Measurements from ENCODE around the gene HHLA2. TPM values are rescaled to one million over a fixed set of nuclear protein-coding genes. Genes with fewer than 3 reads are reported as not detected.

Gene HHLA2
- total RNA-seq, 2 donors from 2014 or later, result not detected

GRCh38 chr3:108283006-108283405 lies 13.3 kb upstream of the HHLA2 start:
- no peak overlapping the region for H3K4me3 ChIP-seq (ENCODE audit: low read length)
- DNase-seq, result no peak
- H3K9me3 Mint-ChIP-seq, result peaks cover 23% of the 10 kb centered on the region
- H3K36me3 ChIP-seq (ENCODE audit: control insufficient read depth, insufficient read depth, low read length), result no peaks in the 10 kb centered on the region
- H3K4me1 ChIP-seq (ENCODE audit: control insufficient read depth, insufficient read depth, low read length), result no peaks in the 10 kb centered on the region
- H3K9ac ChIP-seq (ENCODE audit: extremely low read depth, low read length, poor library complexity, severe bottlenecking), result no peak overlapping the region
- WGBS, 2 experiments (ENCODE audit: insufficient coverage in 1 of 2, insufficient read length in 1 of 2), result 67 to 79% methylated on average over 1 of the region's 1 CpG
- H3K9me3 ChIP-seq (ENCODE audit: control insufficient read depth, low read length), result peaks cover 17% of the 10 kb centered on the region
- H3K4me1 Mint-ChIP-seq, result no peaks in the 10 kb centered on the region
- TF ChIP-seq, protein P1, sequence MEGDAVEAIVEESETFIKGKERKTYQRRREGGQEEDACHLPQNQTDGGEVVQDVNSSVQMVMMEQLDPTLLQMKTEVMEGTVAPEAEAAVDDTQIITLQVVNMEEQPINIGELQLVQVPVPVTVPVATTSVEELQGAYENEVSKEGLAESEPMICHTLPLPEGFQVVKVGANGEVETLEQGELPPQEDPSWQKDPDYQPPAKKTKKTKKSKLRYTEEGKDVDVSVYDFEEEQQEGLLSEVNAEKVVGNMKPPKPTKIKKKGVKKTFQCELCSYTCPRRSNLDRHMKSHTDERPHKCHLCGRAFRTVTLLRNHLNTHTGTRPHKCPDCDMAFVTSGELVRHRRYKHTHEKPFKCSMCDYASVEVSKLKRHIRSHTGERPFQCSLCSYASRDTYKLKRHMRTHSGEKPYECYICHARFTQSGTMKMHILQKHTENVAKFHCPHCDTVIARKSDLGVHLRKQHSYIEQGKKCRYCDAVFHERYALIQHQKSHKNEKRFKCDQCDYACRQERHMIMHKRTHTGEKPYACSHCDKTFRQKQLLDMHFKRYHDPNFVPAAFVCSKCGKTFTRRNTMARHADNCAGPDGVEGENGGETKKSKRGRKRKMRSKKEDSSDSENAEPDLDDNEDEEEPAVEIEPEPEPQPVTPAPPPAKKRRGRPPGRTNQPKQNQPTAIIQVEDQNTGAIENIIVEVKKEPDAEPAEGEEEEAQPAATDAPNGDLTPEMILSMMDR (conservative IDR thresholded peaks at IDR 0.05), result no peak
- no peaks in the 10 kb centered on the region for H3K36me3 Mint-ChIP-seq (ENCODE audit: low read depth)
- H3K27ac Mint-ChIP-seq, result no peak overlapping the region
- H3K27me3 ChIP-seq (ENCODE audit: control insufficient read depth, insufficient read depth, low read length, poor library complexity, severe bottlenecking), result no peaks in the 10 kb centered on the region
- H3K27me3 Mint-ChIP-seq (ENCODE audit: insufficient read depth), result no peaks in the 10 kb centered on the region
- H3K27ac ChIP-seq (ENCODE audit: low read depth, low read length), result no peak overlapping the region
- no peak overlapping the region for H3K4me3 Mint-ChIP-seq

- Mint-ChIP-seq H3K27me3 (ENCODE audit: insufficient read depth) (no peaks in the 10 kb centered on the region), H3K27ac (no peak overlapping the region), H3K4me1 (no peaks in the 10 kb centered on the region), H3K36me3 (ENCODE audit: low read depth) (no peaks in the 10 kb centered on the region), H3K9me3 (peaks cover 14% of the 10 kb centered on the region), H3K4me3 (no peak overlapping the region)
- WGBS, 2 experiments (ENCODE audit: insufficient coverage in 1 of 2, insufficient read length in 1 of 2), result 80 to 88% methylated on average over 1 to 2 of the region's 2 CpGs
- Histone ChIP-seq H3K36me3 (ENCODE audit: control insufficient read depth, insufficient read depth, low read length) (no peaks in the 10 kb centered on the region), H3K9me3 (ENCODE audit: control insufficient read depth, low read length) (peaks cover 7% of the 10 kb centered on the region), H3K27me3 (ENCODE audit: control insufficient read depth, insufficient read depth, low read length, poor library complexity, severe bottlenecking) (no peaks in the 10 kb centered on the region), H3K9ac (ENCODE audit: extremely low read depth, low read length, poor library complexity, severe bottlenecking) (no peak overlapping the region), H3K4me1 (ENCODE audit: control insufficient read depth, insufficient read depth, low read length) (no peaks in the 10 kb centered on the region), H3K27ac (ENCODE audit: low read depth, low read length) (no peak overlapping the region), H3K4me3 (ENCODE audit: low read length) (no peak overlapping the region)
- TF ChIP-seq, protein P1 (conservative IDR thresholded peaks at IDR 0.05), result no peak
- DNase-seq, result no peak
Measured at GRCh38 chr3:108283989-108284388, 12.4 kb upstream of the HHLA2 start.

- no peaks in the 10 kb centered on the region for H3K27me3 Mint-ChIP-seq (ENCODE audit: insufficient read depth)
- H3K27me3 ChIP-seq (ENCODE audit: control insufficient read depth, insufficient read depth, low read length, poor library complexity, severe bottlenecking), result no peaks in the 10 kb centered on the region
- WGBS, 2 experiments (ENCODE audit: insufficient coverage in 1 of 2, insufficient read length in 1 of 2), result 77% methylated on average over 1 of the region's 1 CpG; no CpG with 5 or more reads in 1 of the 2 experiments
- no peak overlapping the region for H3K27ac ChIP-seq (ENCODE audit: low read depth, low read length)
- no peaks in the 10 kb centered on the region for H3K36me3 ChIP-seq (ENCODE audit: control insufficient read depth, insufficient read depth, low read length)
- TF ChIP-seq, protein P1 (conservative IDR thresholded peaks at IDR 0.05), result no peak
- no peaks in the 10 kb centered on the region for H3K4me1 Mint-ChIP-seq
- peaks cover 3% of the 10 kb centered on the region for H3K9me3 Mint-ChIP-seq
- no peaks in the 10 kb centered on the region for H3K36me3 Mint-ChIP-seq (ENCODE audit: low read depth)
- H3K9me3 ChIP-seq (ENCODE audit: control insufficient read depth, low read length), result no peaks in the 10 kb centered on the region
- no peak overlapping the region for H3K4me3 Mint-ChIP-seq
- DNase-seq, result no peak
- no peak overlapping the region for H3K27ac Mint-ChIP-seq
- H3K9ac ChIP-seq (ENCODE audit: extremely low read depth, low read length, poor library complexity, severe bottlenecking), result no peak overlapping the region
- H3K4me3 ChIP-seq (ENCODE audit: low read length), result no peak overlapping the region
- no peaks in the 10 kb centered on the region for H3K4me1 ChIP-seq (ENCODE audit: control insufficient read depth, insufficient read depth, low read length)
Measured at GRCh38 chr3:108285176-108285575, 11.2 kb upstream of the HHLA2 start.
